Stimulated activated naive CD8-positive, alpha-beta T cell treated with anti-CD3 and anti-CD28 coated beads, Interleukin-15, Interleukin-2, amounts not matched to agents 100 U/mL and 50 U/mL, for 24 hours (primary cell): ENCODE measurements around the gene AIG1.

Experiments used
- ATAC-seq: fragments of 150-1000 bp; cut with Tn5 transposase; one replicate; pipeline ENCODE4 v1.10.0; 2021
- DNase-seq: peaks from one replicate; pipeline ENCODE4 v3.0.0; 2021

Gene AIG1

GRCh38 chr6:143370812-143371370 is 310.2 kb downstream of the AIG1 start:
- no peak for DNase-seq
- ATAC-seq = no peak

- ATAC-seq (no peak), DNase-seq (no peak)
These were observed 311.7 kb downstream of the AIG1 start for GRCh38 chr6:143372199-143372882.

GRCh38 chr6:143374014-143374413 is 313.3 kb downstream of the AIG1 start:
- no peak for ATAC-seq
- DNase-seq = no peak

GRCh38 chr6:143375022-143375585 is 314.4 kb downstream of the AIG1 start:
- ATAC-seq = no peak
- no peak for DNase-seq

GRCh38 chr6:143376375-143376774 is 315.7 kb downstream of the AIG1 start:
- ATAC-seq = no peak
- no peak for DNase-seq

GRCh38 chr6:143376861-143377260 is 316.2 kb downstream of the AIG1 start:
- DNase-seq = no peak
- ATAC-seq = no peak

GRCh38 chr6:143385636-143386035 is 324.9 kb downstream of the AIG1 start:
- DNase-seq (no peak), ATAC-seq (no peak)

- ATAC-seq = peak; percentile 49
- no peak for DNase-seq
These were observed 329.6 kb downstream of the AIG1 start for GRCh38 chr6:143390278-143390677.
